NCI-H82 (cell line): ENCODE data around the gene EYA3.
A peak's percentile ranks its signal among the peaks of the same experiment; 100 is the strongest.
"Not testable (repeated sequence)": the region's sequence is repeated elsewhere in the genome, so short reads cannot be mapped to it uniquely, and the experiment has no call there.

Experiments used
- DNase-seq: peaks from one replicate; lab custom pipeline; 2025; lab: John Stamatoyannopoulos, UW

Gene EYA3

DNA sequence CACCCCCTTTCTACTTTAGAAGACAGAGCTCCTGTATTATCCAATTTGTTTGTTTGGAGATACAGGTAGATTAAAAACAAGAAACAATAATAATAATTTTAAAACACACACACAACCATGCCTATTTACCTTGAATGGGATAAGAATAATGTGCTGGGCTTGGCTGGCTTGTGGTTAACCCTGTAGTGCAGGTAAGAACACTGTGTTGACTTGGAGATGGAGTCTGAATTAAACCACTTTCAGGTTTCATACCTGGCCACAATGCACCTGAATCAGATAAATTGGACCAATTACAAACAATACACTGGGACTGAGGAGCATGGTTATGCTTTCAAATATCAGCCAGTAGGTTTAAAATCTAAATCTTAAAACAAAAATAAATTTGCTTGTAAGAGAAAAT lies 60.8 kb downstream of the EYA3 start:
- no peak for DNase-seq

GRCh38 chr1:28027238-28027637 lies 61.2 kb downstream of the EYA3 start:
- peak; percentile 24 for DNase-seq

- no peak for DNase-seq
These were observed 62.1 kb downstream of the EYA3 start for GRCh38 chr1:28026329-28026728.

GRCh38 chr1:28021064-28021463 lies 67.3 kb downstream of the EYA3 start:
- no peak for DNase-seq

GRCh38 chr1:28010969-28011368 lies 77.4 kb downstream of the EYA3 start:
- no peak for DNase-seq

- not testable (repeated sequence) for DNase-seq
These were observed 85.3 kb downstream of the EYA3 start for GRCh38 chr1:28003117-28003516.

DNA sequence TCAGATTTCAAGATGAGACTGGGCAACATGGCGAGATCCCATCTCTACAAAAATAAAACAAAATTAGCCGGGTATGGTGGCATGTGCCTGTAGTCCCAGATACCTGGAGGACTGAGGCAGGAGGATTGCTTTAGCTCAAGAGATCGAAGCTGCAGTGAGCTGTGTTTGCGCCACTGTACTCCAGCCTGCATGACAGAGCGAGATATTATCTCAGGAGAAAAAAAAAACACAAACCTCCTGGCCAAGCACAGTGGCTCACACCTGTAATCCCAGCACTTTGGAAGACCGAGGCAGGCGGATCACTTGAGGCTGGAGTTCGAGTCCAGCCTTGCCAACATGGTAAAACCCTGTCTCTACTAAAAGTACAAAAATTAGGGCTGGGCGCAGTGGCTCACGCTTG lies 85.8 kb downstream of the EYA3 start:
- DNase-seq = no peak

- no peak for DNase-seq
These were observed 89.4 kb downstream of the EYA3 start for GRCh38 chr1:27999055-27999454.

GRCh38 chr1:27994526-27994925 lies 93.9 kb downstream of the EYA3 start:
- not testable (repeated sequence) for DNase-seq

DNA sequence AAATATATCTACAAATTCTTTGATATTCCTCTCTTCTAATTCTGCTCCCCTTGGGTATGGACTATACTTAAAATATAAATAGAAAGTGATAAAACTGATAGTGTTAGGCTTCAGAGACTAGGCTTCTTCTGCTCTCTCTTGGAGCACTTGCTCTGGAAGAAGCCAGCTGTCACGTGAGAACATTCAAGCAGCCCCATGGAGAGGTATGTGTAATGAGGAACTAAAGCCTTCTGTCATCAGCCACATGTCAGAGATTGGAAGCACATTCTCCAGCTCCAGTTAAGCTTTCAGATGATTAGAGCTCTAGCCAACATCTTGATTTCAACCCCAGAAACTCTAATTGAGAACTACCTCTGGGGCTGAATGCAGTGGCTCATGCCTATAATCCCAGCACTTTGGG lies 94.3 kb downstream of the EYA3 start:
- DNase-seq = no peak

GRCh38 chr1:27993241-27993640 lies 95.2 kb downstream of the EYA3 start:
- no peak for DNase-seq

GRCh38 chr1:27992276-27992675 lies 96.1 kb downstream of the EYA3 start:
- no peak for DNase-seq

- no peak for DNase-seq
These were observed 97.4 kb downstream of the EYA3 start for GRCh38 chr1:27990920-27991537.

DNA sequence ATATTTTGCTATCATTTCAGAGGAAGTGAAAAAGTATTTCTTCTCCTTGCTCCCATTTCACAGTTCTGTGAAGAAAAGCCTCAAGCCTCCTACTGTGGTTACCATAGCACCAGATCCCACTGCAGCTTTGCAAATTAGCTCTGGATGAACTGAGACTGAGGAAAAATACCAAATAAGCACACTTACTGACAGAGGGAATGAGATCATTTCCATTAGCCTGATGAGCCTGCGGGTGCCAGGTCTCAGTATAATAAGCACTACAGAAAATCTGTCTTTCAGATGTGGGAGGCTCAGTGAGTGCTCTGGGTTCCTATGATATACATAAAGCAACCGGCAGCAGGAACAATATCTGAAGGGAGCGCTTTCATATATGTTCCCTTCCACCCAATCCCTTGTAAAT lies 107.3 kb downstream of the EYA3 start:
- DNase-seq = peak; percentile 34

- peak; percentile 38 for DNase-seq
These were observed 108.1 kb downstream of the EYA3 start for GRCh38 chr1:27980216-27980845.

GRCh38 chr1:27979859-27980201 lies 108.6 kb downstream of the EYA3 start:
- no peak for DNase-seq

GRCh38 chr1:27979151-27979858 lies 109.1 kb downstream of the EYA3 start:
- peak; percentile 78 for DNase-seq

GRCh38 chr1:27974417-27974781 lies 114.0 kb downstream of the EYA3 start:
- DNase-seq = no peak

- DNase-seq = no peak
These were observed 114.5 kb downstream of the EYA3 start for GRCh38 chr1:27973771-27974416.

- DNase-seq = no peak
These were observed 116.3 kb downstream of the EYA3 start for GRCh38 chr1:27972141-27972540.

- peak; percentile 65 for DNase-seq
These were observed 116.7 kb downstream of the EYA3 start for GRCh38 chr1:27971674-27972073.

GRCh38 chr1:27970401-27970800 lies 118.0 kb downstream of the EYA3 start:
- DNase-seq = no peak

GRCh38 chr1:27968692-27969091 lies 119.7 kb downstream of the EYA3 start:
- no peak for DNase-seq
